GM12878 (cell line): ENCODE data around the gene INTS14. TPM values are rescaled to one million over a fixed set of nuclear protein-coding genes. Genes with fewer than 3 reads are reported as not detected.

Source experiments
- BCL11A ChIP-seq: IDR thresholded peaks from 2 replicates; pipeline ENCODE4 v1.6.1; 2011; ENCODE audit warnings: low read depth, low read length
- BMI1 ChIP-seq: fragments of 450-650 bp; IDR thresholded peaks from 2 replicates; pipeline ENCODE4 v1.6.1; 2016; ENCODE audit warnings: mild to moderate bottlenecking, moderate library complexity, borderline replicate concordance
- CBX3 ChIP-seq: fragments of 200-600 bp; sonication (generic); IDR thresholded peaks from 2 replicates; pipeline ENCODE4 v1.6.1; 2016; ENCODE audit warnings: low read depth, borderline replicate concordance
- MLLT1 ChIP-seq: fragments of 450-650 bp; IDR thresholded peaks from 2 replicates; pipeline ENCODE4 v1.6.1; 2016; ENCODE audit warnings: mild to moderate bottlenecking
- MTA3 ChIP-seq: IDR thresholded peaks from 2 replicates; pipeline ENCODE4 v1.6.1; 2012; ENCODE audit warnings: low read length, inconsistent platforms, borderline replicate concordance
- POLR2AphosphoS2 ChIP-seq: IDR thresholded peaks from 2 replicates; pipeline ENCODE4 v1.6.1; 2011; ENCODE audit warnings: low read depth, mild to moderate bottlenecking, low read length, improper control_type of control experiment, moderate library complexity
- STAT3 ChIP-seq: IDR thresholded peaks from 2 replicates; pipeline ENCODE4 v1.6.1; 2011; ENCODE audit warnings: low read depth, low read length, improper control_type of control experiment
- SUPT20H ChIP-seq: IDR thresholded peaks from 2 replicates; pipeline ENCODE4 v1.6.1; 2011; ENCODE audit warnings: low read depth, mild to moderate bottlenecking, low read length, moderate library complexity, borderline replicate concordance; ENCODE audit not compliant: control insufficient read depth
- TCF7 ChIP-seq: IDR thresholded peaks from 2 replicates; pipeline ENCODE4 v1.6.1; 2014; ENCODE audit warnings: antibody characterized with exemption, borderline replicate concordance
- ZNF687 ChIP-seq: fragments of 450-650 bp; IDR thresholded peaks from 2 replicates; pipeline ENCODE4 v1.6.1; 2017; ENCODE audit warnings: mild to moderate bottlenecking, moderate library complexity
- ZZZ3 ChIP-seq: IDR thresholded peaks from 2 replicates; pipeline ENCODE4 v1.6.1; 2011; ENCODE audit warnings: low read depth; ENCODE audit not compliant: control insufficient read depth, insufficient read length
- polyA plus RNA-seq, 11 experiments: library from polyadenylated mRNA; depleted of rRNA in 4 of 11; unstranded in 6 of 11; stranded (reverse) in 5 of 11; fragments of >200 nt; fragmentation: Nextera tagmentation in 4 of 11; fragmentation: Illumina TruSeq in 1 of 11; extraction: Ambion mirVana in 4 of 11; extraction: Trizol in 1 of 11; gene quantifications; 1 replicate in 1 of 11; 2 replicates in 10 of 11; pipeline versions ENCODE4 v1.2.1 to v1.2.3, GENCODE V29; 2011 to 2016; ENCODE audit warnings: inconsistent platforms in 2 of 11, missing spikeins in 2 of 11, low read depth in 1 of 11
- total RNA-seq, 4 experiments: library from RNA; depleted of rRNA in 3 of 4; stranded (reverse); fragments of >200 nt in 3 of 4; fragmentation: Illumina TruSeq in 1 of 4; extraction: Trizol in 1 of 4; gene quantifications; 2 replicates each; pipeline versions ENCODE4 v1.2.1 to v1.2.3, GENCODE V29; 2013 to 2021
- TF ChIP-seq, protein P1 (sequence below): fragments of 450-650 bp; IDR thresholded peaks from 2 replicates; pipeline ENCODE4 v1.6.1; 2014; ENCODE audit warnings: mild to moderate bottlenecking

The INTS14 gene
- total and polyA plus RNA-seq, 10 of the 15 experiments (the other 5 are each of a cell fraction or from before 2014, with no cell fraction given) = 36.8 to 76.9 (median 47.7) TPM

DNA sequence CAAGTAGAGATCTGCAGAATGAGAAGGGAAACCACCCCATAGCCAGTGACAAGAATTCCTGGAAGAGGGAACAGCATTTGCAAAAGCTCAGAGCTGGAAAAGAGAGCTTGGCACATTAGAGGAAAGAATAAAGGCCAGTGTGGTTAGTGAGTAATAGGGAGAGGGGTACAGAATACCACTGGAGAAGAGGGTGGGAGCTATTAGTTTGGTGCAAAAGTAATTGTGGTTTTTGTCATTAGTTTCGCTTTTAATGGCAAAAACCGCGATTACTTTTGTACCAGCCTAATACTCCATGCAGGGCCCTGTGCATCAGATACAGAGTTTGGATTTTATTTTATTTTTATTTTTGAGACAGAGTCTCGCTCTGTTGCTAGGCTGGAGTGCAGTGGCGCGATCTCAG, 20.6 kb upstream of the INTS14 start (continued):
- no peak for TF ChIP-seq STAT3
- TF ChIP-seq BCL11A = peak; percentile 84
- TF ChIP-seq CBX3 = no peak
- TF ChIP-seq, protein P1, sequence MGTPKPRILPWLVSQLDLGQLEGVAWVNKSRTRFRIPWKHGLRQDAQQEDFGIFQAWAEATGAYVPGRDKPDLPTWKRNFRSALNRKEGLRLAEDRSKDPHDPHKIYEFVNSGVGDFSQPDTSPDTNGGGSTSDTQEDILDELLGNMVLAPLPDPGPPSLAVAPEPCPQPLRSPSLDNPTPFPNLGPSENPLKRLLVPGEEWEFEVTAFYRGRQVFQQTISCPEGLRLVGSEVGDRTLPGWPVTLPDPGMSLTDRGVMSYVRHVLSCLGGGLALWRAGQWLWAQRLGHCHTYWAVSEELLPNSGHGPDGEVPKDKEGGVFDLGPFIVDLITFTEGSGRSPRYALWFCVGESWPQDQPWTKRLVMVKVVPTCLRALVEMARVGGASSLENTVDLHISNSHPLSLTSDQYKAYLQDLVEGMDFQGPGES = no peak
- TF ChIP-seq TCF7 = no peak
- no peak for TF ChIP-seq ZNF687
- TF ChIP-seq POLR2AphosphoS2 = no peak
- TF ChIP-seq MLLT1 = peak; percentile 55; the same call in 1 of the 2 replicates
- TF ChIP-seq BMI1 = peak; percentile 23; the same call in 1 of the 2 replicates
- TF ChIP-seq MTA3 = 0 out of 2 replicates have a peak, but pooled peaks have one; percentile 61
- TF ChIP-seq SUPT20H = no peak
- TF ChIP-seq ZZZ3 = no peak
